LNCaP clone FGC (cell line): Measurements from ENCODE around the gene PTPRM.

Experiments used
- DNase-seq: peaks from one replicate; pipeline ENCODE4 v3.0.0-alpha.2; 2011; ENCODE audit warnings: low read depth
- H3K4me3 ChIP-seq: 2 replicates; pipeline ENCODE4 v1.5.1; 2011; ENCODE audit warnings: mild to moderate bottlenecking, low read depth, low read length, control low read depth
- CTCF ChIP-seq: IDR thresholded peaks from 2 replicates; pipeline ENCODE4 v1.5.1; 2012; ENCODE audit warnings: mild to moderate bottlenecking; ENCODE audit not compliant: control insufficient read depth, insufficient read depth; ENCODE audit errors: extremely low read depth

The PTPRM gene

DNA sequence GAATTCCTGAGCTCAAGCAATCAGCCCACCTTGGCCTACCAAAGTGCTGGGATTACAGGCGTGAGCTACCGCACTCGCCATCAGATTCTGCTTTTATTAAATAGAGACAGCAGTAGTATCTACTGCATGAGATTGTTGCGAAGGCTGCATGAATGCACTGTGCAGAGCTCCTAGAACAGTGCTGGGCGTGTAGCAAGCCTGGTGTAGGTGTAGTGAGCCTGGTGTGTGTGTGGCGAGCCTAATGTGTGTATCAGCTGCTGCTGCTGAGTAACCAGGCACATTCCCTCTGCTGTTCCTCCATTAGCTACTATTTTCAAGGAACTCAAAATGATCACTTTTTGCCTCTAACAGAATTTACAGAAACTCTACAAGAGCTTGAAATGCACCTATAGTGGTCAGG lies 57.6 kb downstream of the PTPRM start:
- DNase-seq = no peak
- H3K4me3 ChIP-seq = no peak overlapping the region
- TF ChIP-seq CTCF = no peak

- DNase-seq = no peak
These were observed 59.2 kb downstream of the PTPRM start for GRCh38 chr18:7626175-7626921.

GRCh38 chr18:7626922-7627440 lies 59.9 kb downstream of the PTPRM start:
- DNase-seq = no peak
- H3K4me3 ChIP-seq = no peak overlapping the region
- no peak for TF ChIP-seq CTCF

More at GRCh38 chr18:7626175-7626921, 59.2 kb downstream of the PTPRM start:
- no peak overlapping the region for H3K4me3 ChIP-seq
- no peak for TF ChIP-seq CTCF

DNA sequence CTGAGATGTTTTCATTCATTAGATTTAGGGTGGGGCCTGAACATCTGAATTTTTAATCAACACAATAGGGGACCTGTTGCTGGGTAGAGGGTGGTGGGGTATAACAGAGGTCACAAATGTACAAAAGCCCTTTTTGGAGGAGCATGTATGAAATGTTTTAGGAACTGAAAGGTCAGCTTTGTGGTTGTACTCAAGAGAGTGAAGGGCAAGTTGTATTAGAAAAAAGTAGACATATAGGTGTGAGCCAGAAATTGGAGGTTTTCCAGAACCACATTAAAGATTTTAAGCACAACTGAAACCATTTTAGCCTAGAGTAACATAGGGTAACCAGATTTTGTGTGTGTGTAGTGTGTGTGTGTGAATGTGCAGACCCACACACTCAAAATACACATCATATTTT lies 62.3 kb downstream of the PTPRM start:
- DNase-seq = no peak
- no peak for TF ChIP-seq CTCF
- no peak overlapping the region for H3K4me3 ChIP-seq

GRCh38 chr18:7630731-7631442 lies 63.8 kb downstream of the PTPRM start:
- TF ChIP-seq CTCF = no peak
- no peak for DNase-seq
- no peak overlapping the region for H3K4me3 ChIP-seq

- no peak for TF ChIP-seq CTCF
- DNase-seq = no peak
- H3K4me3 ChIP-seq = no peak overlapping the region
These were observed 65.3 kb downstream of the PTPRM start for GRCh38 chr18:7632152-7633098.
